GM23248 (cell line): Measurements from ENCODE around the gene NUDT19. TPM values are rescaled to one million over a fixed set of nuclear protein-coding genes. Genes with fewer than 3 reads are reported as not detected.

Source experiments
- DNase-seq: peaks from one replicate; pipeline ENCODE4 v3.0.0-alpha.2; 2015
- H2AFZ ChIP-seq: fragments of 200-600 bp; sonication (generic); 2 replicates; pipeline ENCODE4 v1.6.1; 2016; ENCODE audit warnings: antibody characterized with exemption
- H3F3A ChIP-seq: fragments of 200-600 bp; sonication (generic); 2 replicates; pipeline ENCODE4 v1.6.1; 2016; ENCODE audit warnings: mild to moderate bottlenecking, antibody characterized with exemption, mixed run types; ENCODE audit not compliant: insufficient read depth
- H3K27ac ChIP-seq: fragments of 200-600 bp; sonication (generic); 2 replicates; pipeline ENCODE4 v1.5.1; 2016; ENCODE audit warnings: mild to moderate bottlenecking
- H3K27me3 ChIP-seq: fragments of 200-600 bp; sonication (generic); replicated peaks from 2 replicates; pipeline ENCODE4 v1.6.1; 2016; ENCODE audit warnings: mild to moderate bottlenecking; ENCODE audit not compliant: insufficient read depth
- H3K36me3 ChIP-seq: fragments of 200-600 bp; sonication (generic); 2 replicates; pipeline ENCODE4 v1.6.1; 2016; ENCODE audit warnings: low read depth, mild to moderate bottlenecking
- H3K4me1 ChIP-seq: fragments of 200-600 bp; sonication (generic); 2 replicates; pipeline ENCODE4 v1.6.1; 2016; ENCODE audit warnings: mild to moderate bottlenecking; ENCODE audit not compliant: insufficient read depth
- H3K4me2 ChIP-seq: fragments of 200-600 bp; sonication (generic); one replicate; pipeline ENCODE4 v1.6.1; 2016; ENCODE audit warnings: mild to moderate bottlenecking; ENCODE audit not compliant: unreplicated experiment
- H3K4me3 ChIP-seq: fragments of 200-600 bp; sonication (generic); 2 replicates; pipeline ENCODE4 v1.5.1; 2016; ENCODE audit warnings: mild to moderate bottlenecking
- H3K79me2 ChIP-seq: fragments of 200-600 bp; sonication (generic); 2 replicates; pipeline ENCODE4 v1.6.1; 2016; ENCODE audit warnings: mild to moderate bottlenecking; ENCODE audit not compliant: insufficient read depth
- H3K9ac ChIP-seq: fragments of 200-600 bp; sonication (generic); 2 replicates; pipeline ENCODE4 v1.6.1; 2016; ENCODE audit warnings: mild to moderate bottlenecking
- H3K9me2 ChIP-seq: fragments of 200-600 bp; sonication (generic); 2 replicates; pipeline ENCODE4 v1.6.1; 2016; ENCODE audit warnings: mixed run types, mild to moderate bottlenecking, moderate library complexity; ENCODE audit not compliant: insufficient read depth
- H3K9me3 ChIP-seq: fragments of 200-600 bp; sonication (generic); one replicate; pipeline ENCODE4 v1.6.1; 2017; ENCODE audit warnings: low read depth
- H4K20me1 ChIP-seq: fragments of 200-600 bp; sonication (generic); 2 replicates; pipeline ENCODE4 v1.6.0; 2016; ENCODE audit not compliant: insufficient read depth
- EZH2 ChIP-seq: fragments of 200-600 bp; sonication (generic); IDR thresholded peaks from 2 replicates; pipeline ENCODE4 v1.6.1; 2018; ENCODE audit warnings: antibody characterized with exemption, mild to moderate bottlenecking; ENCODE audit not compliant: insufficient read depth, poor library complexity, severe bottlenecking
- EZH2phosphoT487 ChIP-seq: fragments of 200-600 bp; sonication (generic); IDR thresholded peaks from 2 replicates; pipeline ENCODE4 v1.6.1; 2018; ENCODE audit warnings: antibody characterized with exemption, moderate library complexity, mild to moderate bottlenecking, low read depth; ENCODE audit not compliant: insufficient read depth
- WGBS, 2 experiments: methylation state at CpG; one replicate each; pipeline ENCODE4 v1.1.6; 2015 to 2017; ENCODE audit warnings: low lambda C conversion rate in 2 of 2, low coverage in 1 of 2; ENCODE audit errors: missing lambda C conversion rate in 2 of 2; 5-methylcytosine and 5-hydroxymethylcytosine counted together
- in situ Hi-C: fragments of 300-500 bp; cut with MboI; formaldehyde crosslinking; loops from 2 replicates; pipeline ENCODE4 v1.15.0; 2020
- polyA plus RNA-seq: library from polyadenylated mRNA; unstranded; fragments of >200 nt; fragmentation: Nextera tagmentation; extraction: Ambion mirVana; gene quantifications from 2 replicates; pipeline ENCODE4 v1.2.1, GENCODE V29; 2016
- total RNA-seq: library from RNA; depleted of rRNA; stranded (reverse); fragments of >200 nt; shearing (Covaris generic); gene quantifications from 2 replicates; pipeline ENCODE4 v1.2.3, GENCODE V29; 2014

The NUDT19 gene
- total and polyA plus RNA-seq, 2 experiments from 2014 or later: 18.0 to 25.1 TPM

- Histone ChIP-seq H3K9ac (no peak overlapping the region), H3K36me3 (peaks cover 4% of the 10 kb centered on the region), H3K4me3 (no peak overlapping the region), H3K9me2 (no peaks in the 10 kb centered on the region), H3K9me3 (no peaks in the 10 kb centered on the region), H2AFZ (no peak overlapping the region), H3K79me2 (no peaks in the 10 kb centered on the region), H3K4me1 (no peaks in the 10 kb centered on the region), H3F3A (no peaks in the 10 kb centered on the region), H4K20me1 (peaks cover 2% of the 10 kb centered on the region; the same call in 1 of the 2 replicates), H3K27me3 (no peaks in the 10 kb centered on the region), H3K27ac (no peak overlapping the region), H3K4me2 (no peak overlapping the region)
- TF ChIP-seq EZH2phosphoT487 (no peak), EZH2 (no peak)
- 78 to 82% methylated on average over 7 of the region's 7 CpGs for WGBS, 2 experiments
- in situ Hi-C loops: no loop called here
- no peak for DNase-seq
These were observed 26.7 kb downstream of the NUDT19 start for GRCh38 chr19:32718286-32718685.

GRCh38 chr19:32719611-32720059, 28.0 kb downstream of the NUDT19 start, which contains the start of gene TDRD12:
TSS of gene TDRD12 (plus strand) at chr19:32719767. CDS start at chr19:32720073, 306 bp downstream.
- Histone ChIP-seq H3K9ac (no peak within 1 kb of the TSS), H3K36me3 (no peaks in the 10 kb centered on the region), H3K9me3 (no peaks in the 10 kb centered on the region), H2AFZ (no peak within 1 kb of the TSS), H3K27me3 (no peaks in the 10 kb centered on the region), H3K4me2 (no peak within 1 kb of the TSS), H3K4me1 (no peaks in the 10 kb centered on the region), H3K27ac (no peak within 1 kb of the TSS), H3K4me3 (no peak within 1 kb of the TSS), H3F3A (no peaks in the 10 kb centered on the region), H4K20me1 (no peaks in the 10 kb centered on the region), H3K9me2 (no peaks in the 10 kb centered on the region), H3K79me2 (no peaks in the 10 kb centered on the region)
- WGBS, 2 experiments: 81 to 88% methylated on average over 27 to 44 of the region's 44 CpGs
- in situ Hi-C loops: no loop called here
- no peak for TF ChIP-seq EZH2
- no peak for TF ChIP-seq EZH2phosphoT487
- DNase-seq: no peak

GRCh38 chr19:32720216-32720935, 28.8 kb downstream of the NUDT19 start:
- in situ Hi-C loops: no loop called here

GRCh38 chr19:32720936-32721250, 29.3 kb downstream of the NUDT19 start:
- Histone ChIP-seq H3K4me1 (no peaks in the 10 kb centered on the region), H3K79me2 (no peaks in the 10 kb centered on the region), H4K20me1 (no peaks in the 10 kb centered on the region), H2AFZ (no peak overlapping the region), H3K9me2 (no peaks in the 10 kb centered on the region), H3K36me3 (no peaks in the 10 kb centered on the region), H3F3A (no peaks in the 10 kb centered on the region), H3K27me3 (no peaks in the 10 kb centered on the region), H3K4me3 (no peak overlapping the region), H3K4me2 (no peak overlapping the region), H3K9me3 (no peaks in the 10 kb centered on the region), H3K9ac (no peak overlapping the region), H3K27ac (no peak overlapping the region)
- no peak for DNase-seq
- in situ Hi-C loops: no loop called here
- 93% methylated on average over 22 of the region's 22 CpGs for WGBS, 2 experiments
- no peak for TF ChIP-seq EZH2phosphoT487
- no peak for TF ChIP-seq EZH2

More at GRCh38 chr19:32720216-32720935, 28.8 kb downstream of the NUDT19 start:
- Histone ChIP-seq H3K4me1 (no peaks in the 10 kb centered on the region), H3K79me2 (no peaks in the 10 kb centered on the region), H3K4me3 (no peak overlapping the region), H3K9ac (no peak overlapping the region), H3K4me2 (no peak overlapping the region), H3K27me3 (no peaks in the 10 kb centered on the region), H2AFZ (no peak overlapping the region), H3F3A (no peaks in the 10 kb centered on the region), H3K9me2 (no peaks in the 10 kb centered on the region), H4K20me1 (no peaks in the 10 kb centered on the region), H3K36me3 (no peaks in the 10 kb centered on the region), H3K27ac (no peak overlapping the region), H3K9me3 (no peaks in the 10 kb centered on the region)
- no peak for DNase-seq
- 93 to 94% methylated on average over 5 to 21 of the region's 22 CpGs for WGBS, 2 experiments
- TF ChIP-seq EZH2phosphoT487 (no peak), EZH2 (no peak)

- no peaks in the 10 kb centered on the region for H3K27me3 ChIP-seq
- no peak overlapping the region for H3K9ac ChIP-seq
- no peaks in the 10 kb centered on the region for H3K36me3 ChIP-seq
- no peaks in the 10 kb centered on the region for H3K4me1 ChIP-seq
- WGBS, 2 experiments: 28 to 39% methylated on average over 4 of the region's 4 CpGs
- DNase-seq: no peak
- H2AFZ ChIP-seq: no peak overlapping the region
- H3K4me2 ChIP-seq: no peak overlapping the region
- H3K27ac ChIP-seq: no peak overlapping the region
- in situ Hi-C loops: no loop called here
- H3K4me3 ChIP-seq: no peak overlapping the region
- H3F3A ChIP-seq: no peaks in the 10 kb centered on the region
- H3K9me3 ChIP-seq: no peaks in the 10 kb centered on the region
- no peaks in the 10 kb centered on the region for H3K79me2 ChIP-seq
- no peaks in the 10 kb centered on the region for H4K20me1 ChIP-seq
- TF ChIP-seq EZH2 (no peak), EZH2phosphoT487 (no peak)
- H3K9me2 ChIP-seq: no peaks in the 10 kb centered on the region
These were observed 44.3 kb downstream of the NUDT19 start for GRCh38 chr19:32735936-32736335.
